K562 (cell line): ENCODE measurements around the gene MRRF. TPM values are rescaled to one million over a fixed set of nuclear protein-coding genes. Genes with fewer than 3 reads are reported as not detected.

ENCODE experiments used
- ATAC-seq: fragments of 200-7000 bp; cut with Tn5 transposase; 3 replicates; pipeline ENCODE4 v1.9.1; 2020; ENCODE audit warnings: moderate library complexity
- BruUV-seq: library from RNA; stranded (reverse); fragments of 400-500 nt; replicated peaks from 2 replicates; lab custom pipeline; 2021; lab: Mats Ljungman, UMichigan
- CTCF ChIA-PET: fragments of 300-600 bp; formaldehyde crosslinking; extraction: SDS; loops from one replicate; lab custom pipeline; 2021; ENCODE audit warnings: low intra/inter-chr PET ratio; lab: Yijun Ruan, JAX
- POLR2A ChIA-PET: fragments of 300-600, 350-650 bp; sonication (Branson Sonifier 250); formaldehyde crosslinking; extraction: SDS; loops from one replicate; lab custom pipeline; 2021; ENCODE audit warnings: antibody characterized with exemption, inconsistent platforms; lab: Yijun Ruan, JAX
- DNase-seq, 4 experiments: peaks; one replicate each; pipeline versions ENCODE4 v3.0.0 to v3.0.0-alpha.2; 2011 to 2018; ENCODE audit warnings: low spot score in 3 of 4, mixed read lengths in 3 of 4; ENCODE audit errors: extremely low read depth in 1 of 4
- FAIRE-seq: peaks from 2 replicates; lab custom pipeline; 2011; peaks lifted over from hg19 to GRCh38; lab: Jason Lieb, UNC
- H2AFZ ChIP-seq: 2 replicates; pipeline ENCODE4 v1.6.0; 2011; ENCODE audit warnings: low read depth, low read length, control low read depth, inconsistent platforms
- H3K27ac ChIP-seq: fragments of 200-600 bp; 3 replicates; pipeline ENCODE4 v1.8.0; 2011; ENCODE audit warnings: low read depth, mild to moderate bottlenecking, control low read depth, inconsistent platforms, low read length, moderate library complexity, mixed read lengths; ENCODE audit errors: extremely low read depth
- H3K27me3 ChIP-seq, 2 experiments: fragments of 300-600 bp in 1 of 2; 2 replicates in 1 of 2; 3 replicates in 1 of 2; pipeline versions ENCODE4 v1.6.0 to v1.8.0; 2011; ENCODE audit warnings: inconsistent platforms in 2 of 2, low read length in 2 of 2, mild to moderate bottlenecking in 1 of 2, mixed read lengths in 1 of 2, moderate library complexity in 1 of 2; ENCODE audit not compliant: control insufficient read depth in 2 of 2, insufficient read depth in 2 of 2
- H3K36me3 ChIP-seq: fragments of 300-600 bp; 3 replicates; pipeline ENCODE4 v1.8.0; 2011; ENCODE audit warnings: mild to moderate bottlenecking, low read length, inconsistent platforms; ENCODE audit not compliant: control insufficient read depth, insufficient read depth
- H3K4me1 ChIP-seq, 2 experiments: fragments of 200-600 bp in 1 of 2; replicated peaks in 1 of 2; 2 replicates in 1 of 2; 3 replicates in 1 of 2; pipeline versions ENCODE4 v1.5.1 to v1.8.0; 2011; ENCODE audit warnings: inconsistent platforms in 2 of 2, low read length in 2 of 2, mild to moderate bottlenecking in 1 of 2, mixed read lengths in 1 of 2, moderate library complexity in 1 of 2; ENCODE audit not compliant: control insufficient read depth in 2 of 2, insufficient read depth in 2 of 2
- H3K4me2 ChIP-seq: 2 replicates; pipeline ENCODE4 v1.6.1; 2011; ENCODE audit warnings: low read length, control low read depth, inconsistent platforms, mixed read lengths; ENCODE audit not compliant: insufficient read depth
- H3K4me3 ChIP-seq: fragments of 200-600 bp; sonication (generic), shearing (Covaris generic); 2 replicates; pipeline ENCODE4 v1.5.1; 2016; ENCODE audit warnings: control low read depth, inconsistent platforms
- H3K79me2 ChIP-seq: fragments of 200-600 bp; 3 replicates; pipeline ENCODE4 v1.8.0; 2011; ENCODE audit warnings: low read length, inconsistent platforms; ENCODE audit not compliant: control insufficient read depth, insufficient read depth
- H3K9ac ChIP-seq, 2 experiments: 2 replicates each; pipeline versions ENCODE4 v1.6.0 to v1.6.1; 2011; ENCODE audit warnings: low read depth in 2 of 2, low read length in 2 of 2, control low read depth in 1 of 2, inconsistent platforms in 1 of 2, mild to moderate bottlenecking in 1 of 2, mixed read lengths in 1 of 2; ENCODE audit not compliant: insufficient read depth in 1 of 2
- H3K9me1 ChIP-seq: one replicate; pipeline ENCODE4 v1.6.0; 2011; ENCODE audit warnings: inconsistent platforms, mild to moderate bottlenecking, low read length, moderate library complexity; ENCODE audit not compliant: control insufficient read depth, insufficient read depth
- H3K9me3 ChIP-seq: replicated peaks from 2 replicates; pipeline ENCODE4 v1.5.1; 2011; ENCODE audit warnings: low read depth, low read length, inconsistent platforms; ENCODE audit not compliant: control insufficient read depth, insufficient read depth
- H4K20me1 ChIP-seq: replicated peaks from 2 replicates; pipeline ENCODE4 v1.6.1; 2011; ENCODE audit warnings: low read length, inconsistent platforms, mixed read lengths; ENCODE audit not compliant: control insufficient read depth, insufficient read depth
- SIN3B ChIP-seq: fragments of 450-650 bp; IDR thresholded peaks from 2 replicates; pipeline ENCODE4 v1.6.1; 2017; ENCODE audit warnings: low read depth, mild to moderate bottlenecking, moderate library complexity
- ZBTB33 ChIP-seq: sonication (generic); formaldehyde crosslinking; IDR thresholded peaks from 2 replicates; pipeline ENCODE4 v1.8.1; 2023; ENCODE audit warnings: mild to moderate bottlenecking, missing genetic modification reagents
- WGBS: fragments of 100-300 bp; shearing (Covaris generic); methylation state at CpG from one replicate; pipeline ENCODE4 v1.1.6; 2016; ENCODE audit warnings: low coverage, mixed read lengths; ENCODE audit not compliant: insufficient coverage; ENCODE audit errors: missing lambda C conversion rate; 5-methylcytosine and 5-hydroxymethylcytosine counted together
- in situ Hi-C: fragments of 300-500 bp; cut with MboI; formaldehyde crosslinking; loops from 4 replicates; pipeline ENCODE4 v1.15.0; 2018; ENCODE audit warnings: inconsistent platforms, mixed read lengths
- intact Hi-C: fragments of 100-400 bp; cut with micrococcal nuclease; formaldehyde crosslinking; loops from 2 replicates; pipeline ENCODE4 v1.14.2; 2022
- polyA plus RNA-seq, 8 experiments: library from polyadenylated mRNA; depleted of rRNA in 4 of 8; stranded (reverse) in 5 of 8; unstranded in 3 of 8; fragments of >200 nt; fragmentation: Nextera tagmentation in 2 of 8; fragmentation: Illumina TruSeq in 1 of 8; extraction: Ambion mirVana in 2 of 8; extraction: Trizol in 1 of 8; gene quantifications; 2 replicates each; pipeline versions ENCODE4 v1.2.1 to v1.2.3, GENCODE V29; 2011 to 2014; ENCODE audit warnings: inconsistent platforms in 1 of 8, missing spikeins in 1 of 8
- total RNA-seq, 7 experiments: library from RNA; depleted of rRNA in 6 of 7; stranded (reverse); fragments of >200 nt in 6 of 7; fragmentation: Illumina TruSeq in 2 of 7; extraction: Trizol in 2 of 7; gene quantifications; 2 replicates each; pipeline versions ENCODE4 v1.2.1 to v1.2.3, GENCODE V29; 2011 to 2021; ENCODE audit warnings: low replicate concordance in 1 of 7

The MRRF gene
- total and polyA plus RNA-seq, 9 of the 15 experiments (the other 6 are each of a cell fraction or from before 2014, with no cell fraction given): 55.0 to 105 (median 81.2) TPM

DNA sequence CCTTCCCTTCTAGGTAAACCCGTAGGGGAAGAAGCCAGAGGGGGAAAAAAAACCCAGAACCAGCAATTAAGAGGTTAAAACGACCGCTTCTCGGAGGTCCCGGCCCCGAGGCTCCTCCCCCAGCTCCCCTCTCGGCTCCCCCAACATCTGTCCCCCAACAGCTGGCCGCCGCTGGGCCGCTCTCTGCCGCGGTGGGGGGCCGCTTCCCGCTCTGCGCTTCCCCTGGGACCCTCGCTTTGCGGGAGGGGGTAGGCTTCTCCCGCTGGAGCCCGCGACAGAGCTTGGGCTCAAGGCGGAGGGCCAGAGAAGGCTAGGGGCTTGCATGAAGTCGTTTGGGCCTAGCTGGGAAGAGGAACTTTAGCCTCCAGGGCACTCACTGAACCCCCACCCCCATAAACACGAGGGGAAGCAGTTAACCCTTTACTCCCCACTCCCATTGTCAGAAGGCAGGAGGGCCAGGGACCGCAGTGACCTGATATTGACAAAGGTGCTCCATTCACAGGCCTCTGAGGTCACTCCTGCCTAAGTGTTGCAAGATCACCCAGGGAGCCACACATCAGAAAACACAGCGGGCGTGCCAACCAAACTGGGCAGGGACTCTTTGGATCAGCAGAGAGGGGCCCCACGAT, 43.4 kb upstream of the MRRF start:
- DNase-seq: no peak
- no TSS peak for BruUV-seq
- in situ Hi-C loops: loop anchor here (10.0 kb wide), 1 partner anchor 1956 kb away; no protein-coding TSS in a partner anchor
- intact Hi-C loops: no loop called here
- H3K4me2 ChIP-seq: peak overlapping the region; percentile 41; the same call in 1 of the 2 replicates
- WGBS: 66% methylated on average over 11 of the region's 27 CpGs
- H3K36me3 ChIP-seq: no peaks in the 10 kb centered on the region
- no peak for FAIRE-seq
- H3K9me1 ChIP-seq: no peaks in the 10 kb centered on the region
- H4K20me1 ChIP-seq: no peaks in the 10 kb centered on the region
- ATAC-seq: no peak
- H3K9me3 ChIP-seq: peaks cover 2% of the 10 kb centered on the region; the same call in 1 of the 2 replicates
- no peak overlapping the region for H3K27ac ChIP-seq
- ChIA-PET POLR2A (no interaction called here), CTCF (no interaction called here)
- no peak overlapping the region for H3K4me3 ChIP-seq
- peaks cover 19 to 36% of the 10 kb centered on the region in 2 experiments for H3K4me1 ChIP-seq
- no peak overlapping the region for H3K9ac ChIP-seq
- H3K27me3 ChIP-seq: no peaks in the 10 kb centered on the region
- H2AFZ ChIP-seq: peak overlapping the region; percentile 58
- TF ChIP-seq ZBTB33 (CRISPR knock-in tag): peak; percentile 77; the same call in 1 of the 2 replicates
- no peak for TF ChIP-seq SIN3B
- no peaks in the 10 kb centered on the region for H3K79me2 ChIP-seq
